NCI-H2029 (cell line): ENCODE measurements around the gene PLGRKT.
"Not testable (repeated sequence)": the region's sequence is repeated elsewhere in the genome, so short reads cannot be mapped to it uniquely, and the experiment has no call there.

Source experiments
- DNase-seq: peaks from one replicate; lab custom pipeline; 2025; lab: John Stamatoyannopoulos, UW

The PLGRKT gene

GRCh38 chr9:5452286-5452609, 14.5 kb upstream of the PLGRKT start:
- DNase-seq, result no peak

DNA sequence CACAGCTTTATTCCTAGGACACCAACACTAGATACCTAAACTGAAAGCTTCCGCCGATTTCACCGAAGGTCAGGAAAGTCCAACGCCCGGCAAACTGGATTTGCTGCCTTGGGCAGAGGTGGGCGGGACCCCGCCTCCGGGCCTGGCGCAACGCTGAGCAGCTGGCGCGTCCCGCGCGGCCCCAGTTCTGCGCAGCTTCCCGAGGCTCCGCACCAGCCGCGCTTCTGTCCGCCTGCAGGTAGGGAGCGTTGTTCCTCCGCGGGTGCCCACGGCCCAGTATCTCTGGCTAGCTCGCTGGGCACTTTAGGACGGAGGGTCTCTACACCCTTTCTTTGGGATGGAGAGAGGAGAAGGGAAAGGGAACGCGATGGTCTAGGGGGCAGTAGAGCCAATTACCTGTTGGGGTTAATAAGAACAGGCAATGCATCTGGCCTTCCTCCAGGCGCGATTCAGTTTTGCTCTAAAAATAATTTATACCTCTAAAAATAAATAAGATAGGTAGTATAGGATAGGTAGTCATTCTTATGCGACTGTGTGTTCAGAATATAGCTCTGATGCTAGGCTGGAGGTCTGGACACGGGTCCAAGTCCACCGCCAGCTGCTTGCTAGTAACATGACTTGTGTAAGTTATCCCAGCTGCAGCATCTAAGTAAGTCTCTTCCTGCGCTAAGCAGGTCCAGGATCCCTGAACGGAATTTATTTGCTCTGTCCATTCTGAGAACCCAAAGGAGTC, 12.8 kb upstream of the PLGRKT start, which contains the start of gene CD274:
TSS of gene CD274 (plus strand) at position 184 of the 733 bp plus-strand sequence. CDS start 5,572 bp downstream, outside the sequence.
- DNase-seq, result peak; percentile 78

- no peak for DNase-seq
Measured at GRCh38 chr9:5449521-5450358, 12.0 kb upstream of the PLGRKT start.

DNA sequence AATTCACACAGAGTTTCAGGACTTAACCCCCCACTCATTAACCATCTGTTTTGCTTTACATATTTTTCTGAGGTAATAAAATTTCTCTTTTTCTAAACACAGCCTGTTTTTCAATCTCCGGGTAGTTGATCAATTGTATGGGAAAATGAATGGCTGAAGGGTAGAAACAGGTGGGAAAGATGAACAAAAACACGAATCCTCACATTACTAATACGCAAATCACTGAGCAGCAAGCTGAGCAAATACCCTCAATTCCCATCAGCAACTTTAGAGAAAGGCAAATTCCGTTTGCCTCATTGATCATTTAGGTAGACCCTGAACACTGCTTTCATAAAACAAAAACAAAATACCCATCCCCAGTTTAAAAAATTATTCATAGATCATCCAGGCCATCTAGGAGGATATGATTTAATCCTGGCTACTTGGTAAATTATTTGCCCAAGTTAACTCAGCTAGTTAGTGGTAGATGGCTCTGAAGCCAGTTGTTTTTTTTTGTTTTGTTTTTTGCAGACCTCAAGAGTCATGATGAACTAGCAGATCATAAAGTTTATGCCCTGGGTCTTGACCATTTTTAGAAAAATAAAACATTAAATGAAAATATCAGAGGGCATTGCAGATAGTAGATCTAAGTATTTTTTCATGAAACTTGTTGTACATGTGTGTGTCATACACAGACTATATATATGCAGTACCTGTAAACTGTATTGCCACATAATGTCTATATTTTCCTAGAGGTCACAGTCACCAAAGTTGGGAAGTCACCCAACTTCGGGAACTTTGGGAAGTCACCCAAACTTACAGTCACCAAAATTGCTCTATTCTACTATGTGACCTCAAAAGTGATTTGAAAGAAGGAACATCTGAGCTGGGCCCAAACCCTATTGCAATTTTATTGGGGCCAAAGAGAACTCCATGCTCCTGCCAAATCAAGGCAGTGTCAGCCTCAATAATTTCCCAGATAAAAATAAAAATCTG, 11.0 kb upstream of the PLGRKT start:
- DNase-seq, result no peak

DNA sequence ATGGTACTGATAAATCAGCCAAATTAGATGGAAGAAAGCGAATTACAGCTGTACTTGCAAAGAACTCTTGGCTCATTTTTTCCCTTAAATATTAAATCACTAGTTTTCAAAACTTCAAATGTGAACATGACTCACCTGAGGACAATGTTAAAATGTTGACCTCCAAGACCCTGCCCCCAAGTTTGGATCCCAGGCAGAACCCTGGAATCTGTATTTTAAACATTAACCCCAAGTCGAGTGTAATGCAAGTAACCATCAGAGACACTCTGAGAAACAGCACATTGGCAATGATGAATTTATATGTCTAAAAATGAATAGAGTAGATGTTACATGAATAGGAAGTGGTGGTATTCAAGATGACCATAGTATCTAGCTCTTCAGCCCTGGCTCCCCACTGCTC, 10.3 kb upstream of the PLGRKT start:
- DNase-seq, result no peak

- no peak for DNase-seq
Measured at GRCh38 chr9:5447337-5447736, 9.6 kb upstream of the PLGRKT start.

- no peak for DNase-seq
Measured at GRCh38 chr9:5446451-5447236, 8.9 kb upstream of the PLGRKT start.

DNA sequence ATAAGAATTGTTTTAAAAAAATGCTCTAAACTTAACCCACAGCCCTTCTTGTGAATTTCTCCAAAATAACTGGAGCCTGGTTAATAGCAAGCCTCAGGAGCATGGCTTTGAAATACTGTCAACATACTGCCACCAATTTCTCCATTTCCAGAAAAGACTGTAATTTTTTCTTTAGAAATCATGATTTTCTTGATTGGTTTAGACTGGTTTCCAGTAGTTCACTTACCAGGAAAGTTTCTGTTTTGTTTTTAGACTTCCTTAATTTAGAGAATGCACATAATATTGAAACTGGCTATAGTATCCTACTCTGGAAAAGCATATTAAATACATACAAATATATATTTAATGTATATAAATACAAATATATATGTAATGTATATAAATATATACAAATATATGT, 8.2 kb upstream of the PLGRKT start:
- no peak for DNase-seq

DNA sequence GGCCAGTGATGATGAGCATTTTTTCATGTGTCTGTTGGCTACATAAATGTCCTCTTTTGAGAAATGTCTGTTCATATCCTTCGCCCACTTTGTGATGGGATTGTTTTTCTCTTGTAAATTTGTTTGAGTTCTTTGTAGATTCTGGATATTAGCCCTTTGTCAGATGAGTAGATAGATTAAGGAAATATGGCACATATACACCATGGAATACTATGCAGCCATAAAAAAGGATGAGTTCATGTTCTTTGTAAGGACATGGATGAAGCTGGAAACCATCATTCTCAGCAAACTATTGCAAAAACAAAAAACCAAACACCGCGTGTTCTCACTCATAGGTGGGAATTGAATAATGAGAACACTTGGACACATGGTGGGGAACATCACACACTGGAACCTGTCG, 7.4 kb upstream of the PLGRKT start:
- not testable (repeated sequence) for DNase-seq

DNA sequence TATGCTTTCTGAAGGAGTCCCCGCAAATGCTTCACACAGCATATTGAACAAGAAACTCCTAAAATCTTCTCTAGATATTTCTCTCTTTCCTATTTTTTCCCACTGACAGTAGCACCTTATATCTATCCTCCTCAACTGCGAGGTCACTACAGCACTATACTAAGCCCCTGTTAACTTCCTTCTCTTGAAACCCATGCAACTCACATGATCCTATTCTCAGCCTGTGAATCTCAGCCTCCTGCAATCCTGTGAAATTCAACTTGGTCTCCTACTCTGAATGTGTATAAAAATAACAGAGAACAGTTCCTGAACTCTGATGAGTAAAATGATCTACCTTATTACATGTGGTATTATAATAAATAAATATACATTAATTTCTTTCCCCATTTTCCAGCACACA, 6.1 kb upstream of the PLGRKT start:
- no peak for DNase-seq

- DNase-seq, result peak; percentile 10
Measured at GRCh38 chr9:5442400-5443011, 4.8 kb upstream of the PLGRKT start.

DNA sequence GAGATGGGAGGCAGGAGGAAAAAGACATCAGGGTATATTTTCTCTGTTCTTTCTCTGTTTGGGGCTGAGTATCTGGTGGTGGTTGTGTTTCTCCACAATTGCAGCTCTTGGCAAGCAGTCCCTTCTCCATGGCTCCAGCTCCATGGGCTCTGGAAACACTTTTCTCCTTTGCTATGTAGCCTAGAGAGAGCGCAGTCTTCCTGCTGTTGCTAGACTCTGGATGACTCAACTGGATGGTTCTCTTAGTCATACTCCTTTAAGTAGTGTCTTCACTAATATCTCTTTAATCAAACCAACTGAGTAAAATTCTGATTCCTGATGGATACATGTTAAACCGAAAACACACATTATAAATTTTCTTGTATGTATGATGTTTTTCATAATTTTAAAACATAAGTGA, 3.3 kb upstream of the PLGRKT start:
- no peak for DNase-seq

GRCh38 chr9:5440426-5440825, 2.7 kb upstream of the PLGRKT start:
- DNase-seq, result no peak

- DNase-seq, result no peak
Measured at GRCh38 chr9:5438301-5439162, 807 bp upstream of the PLGRKT start.

DNA sequence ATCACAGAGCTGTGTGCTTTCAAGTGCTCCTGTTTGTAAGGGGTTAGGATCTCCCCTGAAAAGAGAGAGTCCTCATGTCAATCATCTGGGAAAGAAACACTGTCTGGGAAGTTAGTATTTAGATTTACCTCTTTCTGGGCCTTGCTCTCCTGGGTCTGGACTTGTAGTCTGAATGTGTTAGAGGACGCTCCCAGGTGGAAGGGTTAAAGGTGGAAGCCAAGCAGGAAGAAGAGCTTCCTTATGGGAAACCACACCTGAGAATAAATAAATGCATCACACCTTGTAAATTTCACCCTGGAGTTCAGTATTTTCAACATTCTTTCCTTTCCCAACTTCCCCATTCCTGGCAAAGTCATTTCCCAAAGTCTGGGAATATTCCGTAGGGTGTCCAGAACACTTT, 1.3 kb downstream of the PLGRKT start:
- DNase-seq, result no peak

- DNase-seq, result peak; percentile 70
Measured at GRCh38 chr9:5435912-5436311, 1.8 kb downstream of the PLGRKT start.

GRCh38 chr9:5433841-5434810, 3.6 kb downstream of the PLGRKT start:
- not testable (repeated sequence) for DNase-seq

DNA sequence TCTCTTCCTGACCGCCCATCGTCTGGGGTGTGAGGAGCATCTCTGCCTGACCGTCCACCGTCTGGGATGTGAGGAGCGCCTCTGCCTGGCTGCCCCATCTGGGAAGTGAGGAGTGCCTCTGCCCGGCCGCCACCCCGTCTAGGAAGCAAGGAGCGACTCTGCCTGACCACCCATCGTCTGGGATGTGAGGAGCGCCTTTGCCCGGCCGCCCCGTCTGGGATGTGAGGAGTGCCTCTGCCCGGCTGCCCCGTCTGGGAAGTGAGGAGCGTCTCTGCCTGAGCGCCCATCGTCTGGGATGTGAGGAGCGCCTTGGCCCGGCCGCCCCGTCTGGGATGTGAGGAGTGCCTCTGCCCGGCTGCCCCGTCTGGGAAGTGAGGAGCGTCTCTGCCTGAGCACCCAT, 4.4 kb downstream of the PLGRKT start:
- not testable (repeated sequence) for DNase-seq

DNA sequence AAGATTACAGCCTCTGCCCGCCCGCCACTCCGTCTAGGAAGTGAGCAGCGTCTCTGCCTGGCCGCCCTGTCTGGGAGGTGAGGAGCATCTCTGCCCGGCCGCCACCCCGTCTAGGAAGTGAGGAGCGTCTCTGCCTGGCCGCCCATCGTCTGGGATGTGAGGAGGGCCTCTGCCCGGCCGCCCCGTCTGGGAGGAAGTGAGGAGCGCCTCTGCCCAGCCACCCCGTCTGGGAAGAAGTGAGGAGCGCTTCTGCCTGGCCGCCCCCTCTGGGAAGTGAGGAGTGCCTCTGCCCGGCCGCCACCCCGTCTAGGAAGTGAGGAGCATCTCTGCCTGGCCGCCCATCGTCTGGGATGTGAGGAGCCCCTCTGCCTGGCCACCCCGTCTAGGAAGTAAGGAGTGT, 4.8 kb downstream of the PLGRKT start:
- DNase-seq, result not testable (repeated sequence)
